GM21825 (cell line): ENCODE data around the gene CYTH3.
A peak's percentile ranks its signal among the peaks of the same experiment; 100 is the strongest.

Source experiments
- ATAC-seq: cut with Tn5 transposase; IDR thresholded peaks from one replicate; pipeline ENCODE4 v1.9.1; 2021; ENCODE audit warnings: mild to moderate bottlenecking, moderate library complexity; ENCODE audit not compliant: unreplicated experiment

CYTH3 gene

GRCh38 chr7:6258440-6259182 is 13.8 kb downstream of the CYTH3 start:
- no peak for ATAC-seq

DNA sequence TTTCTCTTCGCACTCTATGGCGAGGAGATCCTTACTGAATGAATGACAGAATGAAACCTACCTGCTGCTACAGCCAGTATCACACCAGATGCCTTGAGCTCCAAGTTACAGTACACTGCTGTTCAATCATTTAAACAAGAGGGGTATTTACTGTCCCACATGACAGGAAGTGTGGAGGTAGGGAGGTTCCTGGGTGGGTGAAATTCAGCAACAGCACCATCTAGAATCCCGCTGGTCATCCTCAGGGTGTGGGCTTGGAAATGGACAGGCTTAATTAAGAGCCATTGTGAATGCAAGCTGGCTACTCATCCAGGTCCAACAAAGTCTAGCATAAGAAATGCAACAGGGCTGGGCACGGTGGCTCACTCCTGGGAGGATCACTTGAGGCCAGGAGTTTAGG is 14.7 kb downstream of the CYTH3 start:
- ATAC-seq, result no peak

DNA sequence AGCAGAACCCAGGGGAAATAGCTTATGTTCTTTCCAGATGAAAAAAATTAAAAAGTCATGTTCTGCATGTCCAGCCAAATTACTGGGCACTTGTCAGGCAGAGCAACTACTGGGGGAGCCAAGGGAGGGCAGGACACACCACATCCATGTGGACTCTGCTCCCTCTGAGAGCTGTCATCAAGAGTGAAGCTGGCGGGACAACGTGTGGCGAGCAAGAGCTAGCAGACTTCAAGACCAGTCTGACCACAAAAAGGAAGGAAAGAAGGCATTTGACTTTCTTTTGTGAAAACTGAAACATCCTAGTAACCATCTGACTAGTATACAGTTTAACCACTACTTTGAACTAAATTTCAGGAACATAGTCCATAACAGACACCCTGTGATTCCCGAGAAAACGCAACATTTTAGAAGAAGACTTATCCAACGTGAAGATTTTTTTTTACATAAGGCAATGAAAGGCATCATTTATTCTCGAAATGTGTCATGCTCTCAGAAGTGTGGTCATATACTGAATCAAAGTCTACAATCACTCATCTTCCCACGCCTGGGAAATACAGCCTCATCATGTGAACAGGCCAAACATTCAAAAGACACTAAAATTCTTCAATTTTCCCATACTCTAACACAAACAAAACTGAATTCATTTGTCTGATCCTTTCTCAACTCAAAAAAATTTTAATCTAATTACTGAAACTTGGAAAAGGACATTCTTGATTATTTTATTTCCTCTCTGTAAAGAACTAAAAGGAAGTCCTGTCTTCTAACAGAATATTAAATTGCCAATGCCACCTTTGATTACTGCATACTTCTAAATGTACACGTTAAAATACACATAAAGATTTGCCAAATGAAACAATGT is 15.5 kb downstream of the CYTH3 start:
- ATAC-seq, result peak; percentile 70

DNA sequence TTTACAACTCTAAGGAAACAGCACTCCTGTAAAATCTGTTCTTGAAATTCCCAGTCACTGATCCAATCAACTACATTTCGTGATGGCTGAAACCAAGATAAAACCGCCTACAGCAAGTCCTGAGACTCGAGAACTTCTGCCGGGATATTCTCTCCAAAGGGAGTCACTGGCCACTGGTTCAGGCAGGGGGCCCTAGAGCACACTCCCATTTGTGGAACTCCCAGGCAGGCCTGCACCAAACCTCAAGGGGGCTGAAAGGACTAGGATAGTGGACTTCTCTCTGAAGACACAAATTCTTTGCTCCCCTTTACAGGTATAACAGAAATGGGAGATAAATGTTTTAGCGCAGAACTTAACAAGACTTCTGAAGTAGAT is 16.3 kb downstream of the CYTH3 start:
- no peak for ATAC-seq

DNA sequence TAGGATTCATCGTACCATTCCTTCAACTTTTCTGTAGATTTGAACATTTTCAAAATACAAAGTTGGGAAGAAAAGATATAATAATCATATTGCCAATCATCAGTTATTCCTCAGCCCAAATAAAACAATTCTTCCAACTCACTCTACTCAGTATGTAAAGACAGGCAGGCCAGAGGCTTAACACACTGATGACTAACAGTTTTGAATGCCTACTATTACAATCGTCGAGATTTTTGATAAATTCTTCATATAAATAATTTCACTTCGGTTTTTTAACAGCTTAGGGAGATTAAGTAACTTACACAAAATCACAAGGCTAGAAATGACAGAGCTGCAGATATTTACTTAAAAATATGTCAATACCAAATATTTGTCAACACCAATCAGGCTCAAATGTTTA is 17.6 kb downstream of the CYTH3 start:
- no peak for ATAC-seq

DNA sequence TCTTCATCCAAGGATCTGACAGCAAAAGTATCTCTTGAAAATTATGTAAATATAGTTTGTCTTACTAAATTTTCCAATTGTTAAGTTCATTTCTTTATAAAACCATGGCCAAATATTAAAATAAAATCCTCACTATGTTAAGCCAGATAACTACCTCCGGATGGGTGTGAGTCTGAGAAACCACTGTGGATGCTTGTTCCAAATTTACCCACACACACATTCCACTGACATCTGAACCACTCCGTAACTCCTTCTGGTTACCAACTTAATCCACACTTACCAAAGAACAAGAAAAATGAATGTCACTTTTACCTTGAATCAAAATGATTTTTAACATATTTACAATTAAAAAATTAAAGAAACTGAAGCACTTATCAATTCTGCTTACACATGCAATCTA is 19.7 kb downstream of the CYTH3 start:
- no peak for ATAC-seq

GRCh38 chr7:6252341-6252746 is 20.1 kb downstream of the CYTH3 start:
- ATAC-seq, result no peak

GRCh38 chr7:6251653-6252052 is 20.8 kb downstream of the CYTH3 start:
- ATAC-seq, result no peak

DNA sequence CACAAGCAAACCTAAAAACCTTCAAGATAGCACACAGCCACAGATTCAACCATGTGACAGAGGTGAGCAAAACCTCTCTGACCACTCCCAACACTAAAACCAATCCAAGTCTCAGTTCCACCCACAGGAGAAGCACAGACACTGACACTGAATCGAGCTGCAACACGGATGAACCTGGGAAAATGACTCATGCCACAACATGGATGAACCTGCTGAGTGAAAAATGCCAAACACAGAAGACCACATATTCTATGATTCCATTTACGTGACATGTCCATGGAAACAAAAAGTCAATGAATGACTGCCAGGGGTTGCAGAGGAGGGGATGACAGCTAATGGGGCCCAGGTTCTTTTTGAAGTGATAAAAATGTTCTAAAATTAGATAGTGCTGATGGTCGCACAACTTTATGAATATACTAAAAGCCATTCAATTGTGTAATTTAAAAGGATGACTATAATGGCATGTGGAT is 22.0 kb downstream of the CYTH3 start:
- no peak for ATAC-seq

DNA sequence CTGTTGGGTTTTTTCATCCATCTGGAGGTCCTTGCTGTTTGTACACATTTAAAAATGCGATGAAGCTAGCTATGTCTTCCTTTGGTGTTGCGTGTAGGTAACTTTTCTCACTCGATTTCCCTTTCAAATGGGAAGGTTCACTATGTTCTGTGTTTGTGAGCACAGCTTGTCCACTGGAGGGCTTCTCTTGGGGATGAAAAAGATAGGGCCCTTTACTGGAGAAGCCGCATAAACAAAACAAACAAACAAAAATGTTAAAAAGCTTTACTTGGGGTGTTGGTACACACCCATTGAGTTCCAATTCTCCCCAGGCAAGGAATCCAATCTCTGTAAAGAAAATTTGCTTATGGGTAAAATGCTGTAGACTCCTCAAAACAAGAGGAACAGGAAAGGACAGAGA is 23.4 kb downstream of the CYTH3 start:
- no peak for ATAC-seq

DNA sequence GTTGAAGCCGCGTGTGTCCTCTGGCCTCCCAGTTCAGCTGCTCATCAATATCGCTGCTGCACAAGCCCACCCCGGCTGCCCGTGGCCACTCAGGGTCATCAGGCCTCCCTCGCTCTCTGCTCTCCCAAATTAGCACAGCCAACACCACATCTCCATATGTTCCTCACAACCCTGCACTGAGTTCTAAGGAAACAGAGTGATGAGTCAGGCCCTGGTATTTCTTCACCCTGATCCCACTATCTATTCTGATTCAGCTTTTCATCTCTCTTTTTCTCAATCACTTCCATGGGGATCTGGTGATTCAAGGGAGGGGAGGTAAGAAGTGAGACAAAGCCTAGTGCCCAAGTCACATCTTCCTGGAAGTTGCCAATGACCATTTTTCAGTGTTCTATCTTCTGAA is 23.8 kb downstream of the CYTH3 start:
- no peak for ATAC-seq

- no peak for ATAC-seq
These were observed 26.0 kb downstream of the CYTH3 start for GRCh38 chr7:6246251-6246917.

DNA sequence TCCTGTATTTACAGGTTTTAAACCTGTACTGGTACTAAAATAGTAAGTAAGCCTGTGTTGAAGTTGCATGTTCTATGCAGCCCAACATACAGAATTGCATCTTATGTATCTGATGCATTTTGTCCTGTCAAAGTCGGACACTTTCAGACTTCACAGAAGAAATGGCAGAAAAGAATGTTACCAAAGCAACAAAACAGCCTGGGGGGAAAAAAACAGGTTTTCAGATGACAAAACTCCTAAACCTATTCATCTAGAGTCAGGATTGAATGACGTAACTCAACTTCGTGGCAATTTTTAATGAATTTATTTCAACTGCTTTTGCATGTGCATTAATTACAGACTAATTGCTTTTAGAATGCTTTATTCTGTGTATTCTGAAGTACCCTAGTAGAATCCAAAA is 28.4 kb downstream of the CYTH3 start:
- no peak for ATAC-seq

- ATAC-seq, result no peak
These were observed 29.3 kb downstream of the CYTH3 start for GRCh38 chr7:6243168-6243567.

GRCh38 chr7:6242561-6242960 is 29.9 kb downstream of the CYTH3 start:
- no peak for ATAC-seq

DNA sequence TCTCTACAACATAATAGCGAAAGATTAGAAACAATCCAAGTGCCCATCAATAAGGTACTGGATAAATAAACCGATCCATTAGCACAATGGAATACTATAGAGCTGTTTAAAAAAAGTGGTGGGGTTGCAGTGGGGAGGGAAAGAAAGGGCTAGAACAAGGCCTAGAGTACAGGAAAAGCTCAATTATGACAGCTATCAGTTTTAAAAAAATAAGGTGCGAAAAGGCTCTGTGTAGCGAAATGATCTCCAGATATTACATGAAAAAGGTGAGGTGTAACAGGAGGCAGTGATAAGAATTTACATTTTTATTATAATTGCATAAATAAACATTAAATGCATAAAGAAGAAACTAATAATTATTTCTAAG is 30.8 kb downstream of the CYTH3 start:
- no peak for ATAC-seq

DNA sequence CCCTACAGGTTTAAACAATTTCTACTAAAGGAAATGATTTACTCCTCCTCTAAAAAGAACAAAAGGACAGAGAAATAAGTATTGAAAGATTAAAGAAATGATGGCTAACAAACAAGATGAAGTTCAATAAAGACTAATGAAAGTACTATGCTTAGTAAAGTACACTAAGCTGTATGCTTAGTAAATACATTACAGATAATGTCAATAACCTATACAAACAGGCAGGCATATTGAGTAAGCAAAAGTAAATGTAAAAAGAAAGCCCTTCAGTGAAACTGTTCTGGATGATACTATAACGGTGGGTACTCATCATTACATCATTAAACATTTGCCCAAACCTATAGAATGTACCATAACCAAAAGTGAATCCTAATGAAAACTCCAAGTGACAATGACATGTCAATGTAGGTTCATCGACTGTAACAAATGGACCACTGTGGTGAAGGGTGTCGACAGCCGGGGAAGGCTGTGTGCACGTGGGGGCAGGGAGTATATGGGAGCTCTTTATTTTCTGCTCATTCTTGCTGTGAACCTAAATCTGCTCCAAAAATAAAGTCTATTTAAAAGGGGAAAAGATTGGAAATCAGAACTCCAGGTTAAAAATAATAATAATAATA is 34.0 kb downstream of the CYTH3 start:
- ATAC-seq, result no peak

DNA sequence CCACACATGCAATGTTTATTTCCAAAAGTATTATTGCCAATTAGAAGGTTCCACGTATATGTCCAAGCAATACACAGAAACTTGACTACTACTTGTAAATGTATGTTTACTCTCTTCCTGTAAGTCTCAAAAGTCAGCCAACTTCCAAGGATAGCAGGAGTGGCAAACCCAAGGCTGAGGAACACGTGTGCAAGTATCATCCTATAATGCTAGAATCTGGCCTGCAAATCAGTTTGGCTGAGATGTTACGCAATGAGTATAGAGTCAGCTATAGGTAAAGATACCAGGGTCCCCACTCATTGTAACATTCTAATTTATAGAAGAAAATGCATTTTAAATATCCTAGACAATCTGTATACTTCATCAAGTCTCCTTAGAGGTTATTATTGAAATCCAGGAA is 34.7 kb downstream of the CYTH3 start:
- ATAC-seq, result no peak

DNA sequence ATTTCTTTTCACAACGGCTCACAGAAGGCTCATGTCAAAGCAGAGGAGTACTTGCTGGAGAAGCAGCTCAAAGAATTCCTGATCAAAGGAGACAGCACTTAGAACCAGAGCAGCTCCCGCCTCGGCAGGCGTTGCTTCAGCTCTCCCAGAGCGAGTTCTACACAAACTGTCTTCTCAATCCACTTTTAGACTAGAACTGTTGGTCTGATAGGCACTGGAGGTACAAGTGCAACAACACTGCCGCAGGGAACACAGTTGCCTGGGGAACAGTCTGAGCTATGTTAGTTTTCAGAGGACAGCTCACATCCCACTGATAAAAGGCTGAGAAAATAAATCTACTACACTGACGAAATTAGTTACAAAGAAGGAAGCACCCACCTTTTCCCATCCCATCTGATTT is 35.4 kb downstream of the CYTH3 start:
- ATAC-seq, result no peak

- no peak for ATAC-seq
These were observed 37.2 kb downstream of the CYTH3 start for GRCh38 chr7:6235029-6235871.
